Measurements from ENCODE around the gene CASP10. TPM values are rescaled to one million over a fixed set of nuclear protein-coding genes. Genes with fewer than 3 reads are reported as not detected.

Gene CASP10
- total and polyA plus RNA-seq, 2 of the 13 experiments (the other 11 are each of a cell fraction or from before 2014, with no cell fraction given): 22.2 to 23.8 TPM

DNA sequence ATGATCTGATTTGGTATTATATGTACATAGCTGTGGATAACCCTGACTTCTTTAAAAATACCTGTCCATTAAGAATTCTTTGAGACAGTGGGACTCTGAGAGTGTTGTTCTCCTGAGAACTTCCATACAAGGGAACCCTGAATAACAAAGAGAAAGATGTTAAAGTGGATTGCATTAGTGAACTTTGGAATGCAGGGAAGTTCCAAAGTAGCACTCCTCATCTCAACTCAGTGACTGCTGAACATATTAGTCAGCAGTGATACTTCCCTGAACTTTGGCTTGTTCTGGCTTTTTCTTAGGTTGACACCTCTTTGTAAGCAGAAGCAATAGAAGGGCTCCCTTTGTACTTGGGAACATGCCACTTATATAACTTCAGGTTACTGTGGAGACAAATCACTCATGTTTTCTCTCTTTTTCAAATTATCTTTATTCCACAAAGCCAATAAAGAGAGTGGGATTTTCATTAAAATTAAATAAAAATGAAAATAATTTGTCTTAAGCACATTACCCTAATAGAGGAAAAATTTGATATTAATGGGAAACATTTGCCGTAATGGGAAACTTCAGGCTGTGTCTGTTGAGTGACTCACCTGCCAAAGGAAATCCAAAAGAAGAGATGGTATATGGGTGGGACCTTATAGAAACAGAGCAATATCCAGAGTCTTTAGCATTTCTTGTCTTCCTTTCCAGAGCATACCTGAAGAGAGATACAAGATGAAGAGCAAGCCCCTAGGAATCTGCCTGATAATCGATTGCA lies 33.7 kb upstream of the CASP10 start (continued):
- TF ChIP-seq IRF2 (CRISPR knock-in tag; IDR thresholded peaks at IDR 0.05) (peak; percentile 82), NR1H2 (CRISPR knock-in tag; IDR thresholded peaks at IDR 0.05; ENCODE audit: borderline replicate concordance, low read depth) (no peak), FOXC1 (CRISPR knock-in tag; IDR thresholded peaks at IDR 0.05; ENCODE audit: borderline replicate concordance) (no peak; the same call in 1 of the 2 replicates), E2F2 (CRISPR knock-in tag; IDR thresholded peaks at IDR 0.05; ENCODE audit: borderline replicate concordance) (no peak), SIX4 (CRISPR knock-in tag; IDR thresholded peaks at IDR 0.05) (0 out of 2 replicates have a peak, but pooled peaks have one; percentile 16), SIN3B (IDR thresholded peaks at IDR 0.05; ENCODE audit: low read length) (no peak), BCL6 (CRISPR knock-in tag; IDR thresholded peaks at IDR 0.05) (peak; percentile 77), GLMP (CRISPR knock-in tag; IDR thresholded peaks at IDR 0.05; ENCODE audit: borderline replicate concordance) (no peak), SMAD1 (CRISPR knock-in tag; IDR thresholded peaks at IDR 0.05; ENCODE audit: borderline replicate concordance, low read depth) (no peak), HNRNPH1 (optimal IDR thresholded peaks at IDR 0.05; ENCODE audit: low read depth, low read length) (no peak), ZBTB40 (IDR thresholded peaks at IDR 0.05) (no peak), ZBTB40 (CRISPR knock-in tag; IDR thresholded peaks at IDR 0.05) (no peak), ZNF205 (CRISPR knock-in tag; IDR thresholded peaks at IDR 0.05) (peak; percentile 78; the same call in 1 of the 2 replicates), ZNF564 (CRISPR knock-in tag; IDR thresholded peaks at IDR 0.05) (no peak), ZNF605 (CRISPR knock-in tag; IDR thresholded peaks at IDR 0.05) (no peak)
- TF ChIP-seq, protein P1, sequence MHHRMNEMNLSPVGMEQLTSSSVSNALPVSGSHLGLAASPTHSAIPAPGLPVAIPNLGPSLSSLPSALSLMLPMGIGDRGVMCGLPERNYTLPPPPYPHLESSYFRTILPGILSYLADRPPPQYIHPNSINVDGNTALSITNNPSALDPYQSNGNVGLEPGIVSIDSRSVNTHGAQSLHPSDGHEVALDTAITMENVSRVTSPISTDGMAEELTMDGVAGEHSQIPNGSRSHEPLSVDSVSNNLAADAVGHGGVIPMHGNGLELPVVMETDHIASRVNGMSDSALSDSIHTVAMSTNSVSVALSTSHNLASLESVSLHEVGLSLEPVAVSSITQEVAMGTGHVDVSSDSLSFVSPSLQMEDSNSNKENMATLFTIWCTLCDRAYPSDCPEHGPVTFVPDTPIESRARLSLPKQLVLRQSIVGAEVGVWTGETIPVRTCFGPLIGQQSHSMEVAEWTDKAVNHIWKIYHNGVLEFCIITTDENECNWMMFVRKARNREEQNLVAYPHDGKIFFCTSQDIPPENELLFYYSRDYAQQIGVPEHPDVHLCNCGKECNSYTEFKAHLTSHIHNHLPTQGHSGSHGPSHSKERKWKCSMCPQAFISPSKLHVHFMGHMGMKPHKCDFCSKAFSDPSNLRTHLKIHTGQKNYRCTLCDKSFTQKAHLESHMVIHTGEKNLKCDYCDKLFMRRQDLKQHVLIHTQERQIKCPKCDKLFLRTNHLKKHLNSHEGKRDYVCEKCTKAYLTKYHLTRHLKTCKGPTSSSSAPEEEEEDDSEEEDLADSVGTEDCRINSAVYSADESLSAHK (CRISPR knock-in tag; IDR thresholded peaks at IDR 0.05; ENCODE audit: borderline replicate concordance): no peak

All from HepG2 (cell line).